MM.1S (cell line): ENCODE measurements around the gene CDH12.

Source experiments
- DNase-seq: peaks from one replicate; pipeline ENCODE4 v3.0.0-alpha.2; 2015
- H2AFZ ChIP-seq: fragments of 300-600 bp; sonication (generic); 2 replicates; pipeline ENCODE4 v1.6.0; 2016; ENCODE audit warnings: antibody characterized with exemption, low read length
- H3F3A ChIP-seq: fragments of 300-600 bp; sonication (generic); 2 replicates; pipeline ENCODE4 v1.6.1; 2016; ENCODE audit warnings: mild to moderate bottlenecking, antibody characterized with exemption, low read length, moderate library complexity, mixed read lengths; ENCODE audit not compliant: insufficient read depth
- H3K27ac ChIP-seq: fragments of 300-600 bp; sonication (generic); 2 replicates; pipeline ENCODE4 v1.5.1; 2016; ENCODE audit warnings: mild to moderate bottlenecking, low read length
- H3K27me3 ChIP-seq: fragments of 300-600 bp; sonication (generic); replicated peaks from 2 replicates; pipeline ENCODE4 v1.6.0; 2016; ENCODE audit warnings: low read length; ENCODE audit not compliant: insufficient read depth
- H3K36me3 ChIP-seq: fragments of 300-600 bp; sonication (generic); replicated peaks from 2 replicates; pipeline ENCODE4 v1.6.1; 2016; ENCODE audit warnings: mild to moderate bottlenecking, low read length, mixed read lengths; ENCODE audit not compliant: insufficient read depth
- H3K4me1 ChIP-seq: fragments of 300-600 bp; sonication (generic); 2 replicates; pipeline ENCODE4 v1.6.1; 2016; ENCODE audit warnings: low read length, mixed read lengths
- H3K4me2 ChIP-seq: fragments of 300-600 bp; sonication (generic); 2 replicates; pipeline ENCODE4 v1.6.0; 2016; ENCODE audit warnings: low read depth, low read length
- H3K4me3 ChIP-seq: fragments of 300-600 bp; sonication (generic); 2 replicates; pipeline ENCODE4 v1.5.1; 2016; ENCODE audit warnings: low read length, mixed read lengths
- H3K79me2 ChIP-seq: fragments of 300-600 bp; sonication (generic); 2 replicates; pipeline ENCODE4 v1.6.1; 2016; ENCODE audit warnings: mixed run types, low read length, mixed read lengths
- H3K9ac ChIP-seq: fragments of 300-600 bp; sonication (generic); 2 replicates; pipeline ENCODE4 v1.6.1; 2016; ENCODE audit warnings: low read length, mixed read lengths
- H3K9me2 ChIP-seq: fragments of 300-600 bp; sonication (generic); replicated peaks from 2 replicates; pipeline ENCODE4 v1.6.1; 2016; ENCODE audit warnings: mild to moderate bottlenecking, low read length, mixed read lengths; ENCODE audit not compliant: insufficient read depth
- H3K9me3 ChIP-seq: fragments of 300-600 bp; sonication (generic); replicated peaks from 2 replicates; pipeline ENCODE4 v1.6.1; 2016; ENCODE audit warnings: mild to moderate bottlenecking, low read length, mixed read lengths; ENCODE audit not compliant: insufficient read depth
- H4K20me1 ChIP-seq: fragments of 300-600 bp; sonication (generic); 2 replicates; pipeline ENCODE4 v1.6.1; 2016; ENCODE audit warnings: mild to moderate bottlenecking, low read length, moderate library complexity, mixed read lengths; ENCODE audit not compliant: insufficient read depth
- EZH2 ChIP-seq: fragments of 300-600 bp; sonication (generic); optimal IDR thresholded peaks from 2 replicates; pipeline ENCODE3; 2017; ENCODE audit warnings: low read depth, mild to moderate bottlenecking, antibody characterized with exemption, low read length, mixed read lengths
- EZH2phosphoT487 ChIP-seq: fragments of 300-600 bp; sonication (generic); IDR thresholded peaks from 2 replicates; pipeline ENCODE4 v1.6.1; 2018; ENCODE audit warnings: antibody characterized with exemption, low read length
- TF ChIP-seq, protein P1 (sequence below): fragments of 300-600 bp; sonication (generic); IDR thresholded peaks from 2 replicates; pipeline ENCODE4 v1.5.1; 2016; ENCODE audit warnings: antibody characterized with exemption, low read length, mixed read lengths

Gene CDH12

DNA sequence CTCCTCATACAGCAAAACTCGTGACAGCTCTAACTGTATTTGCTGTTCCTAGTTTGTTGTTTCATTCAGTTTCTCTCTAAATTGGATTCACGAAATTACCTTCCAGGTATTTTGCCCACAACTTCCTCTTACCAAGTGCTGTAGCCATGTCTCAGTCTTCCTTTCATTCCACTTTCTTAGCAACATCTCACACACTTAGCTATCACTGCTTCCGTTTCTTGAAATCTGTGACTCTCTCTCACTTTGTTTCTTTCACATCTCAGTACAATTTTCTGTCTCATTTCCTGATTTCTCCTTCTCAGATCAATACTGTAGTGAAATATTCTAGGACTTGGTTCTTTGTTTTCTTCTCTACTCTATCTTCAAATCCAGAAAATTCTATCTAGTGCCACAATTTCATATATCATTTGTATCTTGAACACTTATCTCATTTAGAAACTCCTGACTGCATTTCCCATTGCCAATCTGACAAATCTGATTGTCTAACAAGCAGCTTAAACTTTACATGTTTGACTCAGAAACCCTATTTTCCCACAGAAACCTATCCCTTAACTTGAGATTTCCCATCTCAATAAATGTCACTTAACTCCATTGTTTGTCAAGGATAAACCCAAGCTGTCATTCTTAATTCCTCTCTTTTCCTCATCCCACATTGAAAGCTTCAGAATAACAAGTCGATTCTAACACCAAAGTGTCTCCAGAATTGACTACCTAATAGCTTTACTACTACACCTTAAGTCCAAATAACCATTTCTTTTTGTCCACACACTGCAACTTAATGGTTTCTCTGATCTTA, 303.1 kb downstream of the CDH12 start:
- TF ChIP-seq, protein P1, sequence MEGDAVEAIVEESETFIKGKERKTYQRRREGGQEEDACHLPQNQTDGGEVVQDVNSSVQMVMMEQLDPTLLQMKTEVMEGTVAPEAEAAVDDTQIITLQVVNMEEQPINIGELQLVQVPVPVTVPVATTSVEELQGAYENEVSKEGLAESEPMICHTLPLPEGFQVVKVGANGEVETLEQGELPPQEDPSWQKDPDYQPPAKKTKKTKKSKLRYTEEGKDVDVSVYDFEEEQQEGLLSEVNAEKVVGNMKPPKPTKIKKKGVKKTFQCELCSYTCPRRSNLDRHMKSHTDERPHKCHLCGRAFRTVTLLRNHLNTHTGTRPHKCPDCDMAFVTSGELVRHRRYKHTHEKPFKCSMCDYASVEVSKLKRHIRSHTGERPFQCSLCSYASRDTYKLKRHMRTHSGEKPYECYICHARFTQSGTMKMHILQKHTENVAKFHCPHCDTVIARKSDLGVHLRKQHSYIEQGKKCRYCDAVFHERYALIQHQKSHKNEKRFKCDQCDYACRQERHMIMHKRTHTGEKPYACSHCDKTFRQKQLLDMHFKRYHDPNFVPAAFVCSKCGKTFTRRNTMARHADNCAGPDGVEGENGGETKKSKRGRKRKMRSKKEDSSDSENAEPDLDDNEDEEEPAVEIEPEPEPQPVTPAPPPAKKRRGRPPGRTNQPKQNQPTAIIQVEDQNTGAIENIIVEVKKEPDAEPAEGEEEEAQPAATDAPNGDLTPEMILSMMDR, result no peak
- TF ChIP-seq EZH2, result no peak
- no peak for TF ChIP-seq EZH2phosphoT487
- Histone ChIP-seq H3K27ac (no peak overlapping the region), H3K9ac (no peak overlapping the region), H3K4me3 (no peak overlapping the region), H3K4me1 (no peaks in the 10 kb centered on the region), H3K27me3 (no peaks in the 10 kb centered on the region), H3K9me3 (no peaks in the 10 kb centered on the region), H3K79me2 (no peaks in the 10 kb centered on the region), H3K4me2 (no peak overlapping the region), H4K20me1 (no peaks in the 10 kb centered on the region), H3K9me2 (no peaks in the 10 kb centered on the region), H3F3A (no peaks in the 10 kb centered on the region), H3K36me3 (no peaks in the 10 kb centered on the region), H2AFZ (no peak overlapping the region)
- DNase-seq, result no peak

DNA sequence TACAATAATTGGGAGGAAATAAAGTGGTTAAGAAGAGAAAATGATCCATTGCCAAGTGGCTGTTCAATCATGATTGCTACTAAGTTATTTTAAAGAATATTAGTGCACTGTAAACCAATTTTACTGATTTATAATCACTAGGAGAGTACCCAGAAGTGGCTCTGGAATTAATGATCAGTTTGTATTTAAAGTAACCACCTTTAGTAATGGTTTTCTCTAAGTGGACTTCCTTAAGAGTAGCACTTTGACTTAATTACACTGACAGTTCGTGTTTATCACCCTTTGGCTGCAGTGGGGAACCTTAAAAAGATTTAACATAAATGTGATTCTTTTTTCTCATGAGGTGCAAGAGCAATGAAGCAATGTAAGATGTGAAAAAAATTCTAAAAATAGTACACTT, 310.8 kb downstream of the CDH12 start:
- Histone ChIP-seq H3K4me1 (no peaks in the 10 kb centered on the region), H3K27me3 (no peaks in the 10 kb centered on the region), H3K9me2 (no peaks in the 10 kb centered on the region), H3K9ac (no peak overlapping the region), H3K9me3 (no peaks in the 10 kb centered on the region), H3K79me2 (no peaks in the 10 kb centered on the region), H3F3A (no peaks in the 10 kb centered on the region), H3K4me3 (no peak overlapping the region), H3K36me3 (no peaks in the 10 kb centered on the region), H3K27ac (no peak overlapping the region), H4K20me1 (no peaks in the 10 kb centered on the region), H2AFZ (no peak overlapping the region), H3K4me2 (no peak overlapping the region)
- no peak for DNase-seq
- TF ChIP-seq, protein P1, result no peak

DNA sequence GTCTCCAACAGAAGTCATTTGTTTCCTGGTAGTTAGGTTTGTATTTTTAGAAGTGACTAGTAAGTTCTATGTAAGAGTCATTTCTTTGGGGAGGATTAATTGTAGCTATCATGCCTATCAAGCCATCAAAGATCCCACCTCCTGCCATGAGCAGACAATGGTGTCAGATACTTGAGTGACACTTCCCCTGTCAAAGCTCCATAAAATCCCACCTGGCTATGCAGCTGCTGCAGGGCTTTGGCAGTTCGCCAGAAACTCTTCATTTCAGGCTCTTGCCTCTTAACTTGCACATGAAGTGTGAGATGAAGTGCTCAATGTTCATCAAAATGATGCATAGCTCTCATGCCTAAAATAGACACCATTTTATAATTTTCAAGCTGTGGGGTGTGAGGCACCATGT, 312.1 kb downstream of the CDH12 start:
- H4K20me1 ChIP-seq, result no peaks in the 10 kb centered on the region
- H3K79me2 ChIP-seq, result no peaks in the 10 kb centered on the region
- no peak for DNase-seq
- H3K4me3 ChIP-seq, result no peak overlapping the region
- no peaks in the 10 kb centered on the region for H3K9me3 ChIP-seq
- H3K9ac ChIP-seq, result no peak overlapping the region
- no peaks in the 10 kb centered on the region for H3K9me2 ChIP-seq
- no peaks in the 10 kb centered on the region for H3F3A ChIP-seq
- no peak overlapping the region for H3K27ac ChIP-seq
- H3K4me2 ChIP-seq, result no peak overlapping the region
- no peaks in the 10 kb centered on the region for H3K27me3 ChIP-seq
- no peak for TF ChIP-seq EZH2
- TF ChIP-seq, protein P1, result no peak
- no peak for TF ChIP-seq EZH2phosphoT487
- no peaks in the 10 kb centered on the region for H3K36me3 ChIP-seq
- no peak overlapping the region for H2AFZ ChIP-seq
- H3K4me1 ChIP-seq, result no peaks in the 10 kb centered on the region
